B cell (primary cell): ENCODE measurements around the gene EML3. TPM values are rescaled to one million over a fixed set of nuclear protein-coding genes. Genes with fewer than 3 reads are reported as not detected.

Experiments used
- ATAC-seq: fragments of 200-7000 bp; cut with Tn5 transposase; one replicate; pipeline ENCODE4 v1.10.0; 2021; ENCODE audit warnings: low read depth, mild to moderate bottlenecking, moderate number of reproducible peaks, moderate library complexity
- CTCF ChIA-PET: fragments of 350-600 bp; sonication (Branson Sonifier 250); formaldehyde crosslinking; loops from one replicate; lab custom pipeline; 2021; ENCODE audit warnings: antibody characterized with exemption, inconsistent platforms; lab: Charles Lee
- POLR2A ChIA-PET: fragments of 350-600 bp; sonication (Branson Sonifier 250); formaldehyde crosslinking; loops from one replicate; lab custom pipeline; 2021; ENCODE audit warnings: antibody characterized with exemption; lab: Charles Lee
- DNase-seq: peaks from one replicate; pipeline ENCODE4 v3.0.0; 2013
- H2AFZ ChIP-seq: 2 replicates; pipeline ENCODE4 v1.6.1; 2012; ENCODE audit warnings: mild to moderate bottlenecking, low read depth, low read length; ENCODE audit not compliant: insufficient read depth, poor library complexity, severe bottlenecking
- H3K27ac ChIP-seq, 2 donors: 1 replicate in 1 of 2; 2 replicates in 1 of 2; pipeline ENCODE4 v1.5.1; 2012 to 2013; ENCODE audit warnings: low read length in 2 of 2, mild to moderate bottlenecking in 2 of 2, moderate library complexity in 1 of 2
- H3K27me3 ChIP-seq, 4 experiments: fragments of 200-600 bp in 1 of 4; sonication (generic) in 1 of 4; replicated peaks in 1 of 4; 1 replicate in 2 of 4; 2 replicates in 2 of 4; pipeline versions ENCODE4 v1.6.1 to v1.7.0; 2013 to 2016; ENCODE audit warnings: low read length in 3 of 4, mild to moderate bottlenecking in 2 of 4, mixed read lengths in 1 of 4, moderate library complexity in 1 of 4; ENCODE audit not compliant: insufficient read depth in 4 of 4, control insufficient read depth in 3 of 4; ENCODE audit errors: control extremely low read depth in 1 of 4
- H3K36me3 ChIP-seq, 2 experiments: replicated peaks in 1 of 2; 1 replicate in 1 of 2; 2 replicates in 1 of 2; pipeline versions ENCODE4 v1.6.1 to v1.7.1; 2013; ENCODE audit warnings: low read length in 1 of 2; ENCODE audit not compliant: insufficient read depth in 2 of 2, control insufficient read depth in 1 of 2; ENCODE audit errors: control extremely low read depth in 1 of 2, extremely low read depth in 1 of 2
- H3K4me1 ChIP-seq, 2 donors: fragments of 200-600 bp in 1 of 2; sonication (generic) in 1 of 2; 1 replicate in 1 of 2; 2 replicates in 1 of 2; pipeline versions ENCODE4 v1.5.1 to v1.6.1; 2013 to 2017; ENCODE audit warnings: low read length in 2 of 2; ENCODE audit not compliant: control insufficient read depth in 2 of 2, insufficient read depth in 2 of 2
- H3K4me2 ChIP-seq: replicated peaks from 2 replicates; pipeline ENCODE3; 2012; ENCODE audit warnings: mild to moderate bottlenecking, low read depth, low read length; ENCODE audit not compliant: poor library complexity, severe bottlenecking
- H3K4me3 ChIP-seq, 5 experiments: fragments of 200-600 bp in 1 of 5; sonication (generic) in 1 of 5; 1 replicate in 3 of 5; 2 replicates in 2 of 5; pipeline versions ENCODE4 v1.5.1 to v1.7.0; 2011 to 2016; ENCODE audit warnings: low read length in 4 of 5, mild to moderate bottlenecking in 4 of 5, low read depth in 2 of 5, control low read depth in 1 of 5, moderate library complexity in 1 of 5; ENCODE audit not compliant: insufficient read depth in 1 of 5; ENCODE audit errors: control extremely low read depth in 1 of 5, extremely low read depth in 1 of 5
- H3K79me2 ChIP-seq: fragments of 200-600 bp; sonication (generic); one replicate; pipeline ENCODE4 v1.6.0; 2016; ENCODE audit warnings: low read length; ENCODE audit not compliant: control insufficient read depth, insufficient read depth
- H3K9ac ChIP-seq: fragments of 200-600 bp; sonication (generic); 2 replicates; pipeline ENCODE4 v1.6.1; 2017; ENCODE audit warnings: mild to moderate bottlenecking, low read length, moderate library complexity
- H3K9me3 ChIP-seq, 3 donors: one replicate each; pipeline versions ENCODE4 v1.6.1 to v1.7.1; 2013; ENCODE audit warnings: low read length in 2 of 3; ENCODE audit not compliant: control insufficient read depth in 2 of 3, insufficient read depth in 1 of 3; ENCODE audit errors: control extremely low read depth in 1 of 3
- H4K20me1 ChIP-seq: 2 replicates; pipeline ENCODE4 v1.6.0; 2012; ENCODE audit warnings: mild to moderate bottlenecking, low read length; ENCODE audit not compliant: insufficient read depth, control insufficient read depth, poor library complexity, severe bottlenecking
- H3K27ac Mint-ChIP-seq: one replicate; pipeline ENCODE4 v1.8.0; 2021; ENCODE audit warnings: mixed read lengths
- H3K27me3 Mint-ChIP-seq: one replicate; pipeline ENCODE4 v1.8.0; 2021; ENCODE audit warnings: mixed read lengths
- H3K4me1 Mint-ChIP-seq: one replicate; pipeline ENCODE4 v1.8.0; 2021; ENCODE audit warnings: mixed read lengths
- H3K4me3 Mint-ChIP-seq: one replicate; pipeline ENCODE4 v1.8.0; 2021; ENCODE audit warnings: mixed read lengths
- H3K9me3 Mint-ChIP-seq: one replicate; pipeline ENCODE4 v1.8.0; 2022; ENCODE audit warnings: mixed read lengths; ENCODE audit not compliant: insufficient read depth
- CTCF ChIP-seq: fragments of 200-600 bp; IDR thresholded peaks from one replicate; pipeline ENCODE4 v1.8.0; 2022; ENCODE audit warnings: antibody characterized with exemption, mild to moderate bottlenecking
- EZH2 ChIP-seq: IDR thresholded peaks from 2 replicates; pipeline ENCODE4 v1.6.1; 2012; ENCODE audit warnings: borderline replicate concordance, low read depth, mild to moderate bottlenecking, moderate library complexity, low read length; ENCODE audit not compliant: insufficient read depth, poor library complexity, severe bottlenecking
- WGBS: methylation state at CpG from one replicate; pipeline ENCODE4 v1.1.5; 2013; ENCODE audit warnings: missing lambda C conversion rate; ENCODE audit not compliant: insufficient coverage; 5-methylcytosine and 5-hydroxymethylcytosine counted together
- intact Hi-C: fragments of 100-400 bp; cut with micrococcal nuclease; formaldehyde crosslinking; loops from one replicate; pipeline ENCODE4 v1.10.0; 2022
- polyA plus RNA-seq: library from polyadenylated mRNA; depleted of rRNA; stranded (reverse); fragments of >200 nt; gene quantifications from 2 replicates; pipeline ENCODE4 v1.2.3, GENCODE V29; 2012
- total RNA-seq, 2 donors: library from RNA; stranded (reverse); fragments of 120-200 nt in 1 of 2; gene quantifications; 1 replicate in 1 of 2; 2 replicates in 1 of 2; pipeline versions ENCODE4 v1.2.3 to v1.2.4, GENCODE V29; 2013 to 2022

EML3 gene
- total and polyA plus RNA-seq, 2 donors (not counting 1 experiment from before 2014, with no cell fraction given) = 127 to 128 TPM

- Histone ChIP-seq H3K4me3 (no peak overlapping the region), H4K20me1 (peaks cover 7% of the 10 kb centered on the region), H3K4me1 (peaks cover 18 to 41% of the 10 kb centered on the region in 2 donors), H3K36me3 (peaks cover 0 to 43% of the 10 kb centered on the region in 2 experiments), H3K9ac (no peak overlapping the region), H3K79me2 (peaks cover 60% of the 10 kb centered on the region), H2AFZ (no peak overlapping the region), H3K27me3 (no peaks in the 10 kb centered on the region), H3K9me3 (peaks cover 0 to 3% (median 0%) of the 10 kb centered on the region in 3 donors), H3K4me2 (no peak overlapping the region), H3K27ac (no peak overlapping the region)
- ATAC-seq (no peak), DNase-seq (no peak)
- CTCF ChIA-PET = interaction anchor here (0.8 to 2.5 kb wide), 3 partner anchors 12 to 179 kb away, joined by 3 to 13 read pairs (median 5); partner anchors contain the start of genes LBHD1, TUT1 and UQCC3
- Mint-ChIP-seq H3K4me3 (peak overlapping the region; percentile 97), H3K4me1 (peaks cover 44% of the 10 kb centered on the region), H3K27ac (peak overlapping the region; percentile 82), H3K27me3 (no peaks in the 10 kb centered on the region), H3K9me3 (no peaks in the 10 kb centered on the region)
- TF ChIP-seq EZH2 (no peak), CTCF (no peak)
- intact Hi-C loops = no loop called here
- POLR2A ChIA-PET = interaction anchor here (0.8 to 1.2 kb wide), 4 partner anchors 11 to 106 kb away, joined by 3 to 9 read pairs (median 4); partner anchors contain the start of gene TUT1
- 78% methylated on average over 3 of the region's 8 CpGs for WGBS
Measured at GRCh38 chr11:62603776-62604299, 8.7 kb downstream of the EML3 start.

GRCh38 chr11:62603072-62603408 is 9.5 kb downstream of the EML3 start:
- Histone ChIP-seq H4K20me1 (peaks cover 7% of the 10 kb centered on the region), H3K36me3 (peaks cover 0 to 39% of the 10 kb centered on the region in 2 experiments), H3K4me3 (peak overlapping the region in 1 of 5 experiments; percentile 88), H2AFZ (no peak overlapping the region), H3K4me1 (peaks cover 24 to 48% of the 10 kb centered on the region in 2 donors), H3K9me3 (peaks cover 0 to 3% (median 0%) of the 10 kb centered on the region in 3 donors), H3K27me3 (no peaks in the 10 kb centered on the region), H3K79me2 (peaks cover 52% of the 10 kb centered on the region), H3K9ac (no peak overlapping the region), H3K4me2 (peak overlapping the region; percentile 94), H3K27ac (no peak overlapping the region)
- peak overlapping the region; percentile 97 for H3K4me3 Mint-ChIP-seq
- DNase-seq = no peak
- H3K27me3 Mint-ChIP-seq = no peaks in the 10 kb centered on the region
- peaks cover 51% of the 10 kb centered on the region for H3K4me1 Mint-ChIP-seq
- TF ChIP-seq CTCF (no peak), EZH2 (no peak)
- intact Hi-C loops = no loop called here
- peak overlapping the region; percentile 82 for H3K27ac Mint-ChIP-seq
- over 99% methylated on average over 12 of the region's 13 CpGs for WGBS
- ATAC-seq = no peak
- ChIA-PET POLR2A (interaction anchor here (0.5 to 3.1 kb wide), 5 partner anchors 11 to 238 kb away, joined by 3 to 18 read pairs (median 4); partner anchors contain the start of gene TUT1), CTCF (interaction anchor here (0.6 to 2.5 kb wide), 3 partner anchors 11 to 90 kb away, joined by 3 to 13 read pairs (median 3); partner anchors contain the start of genes LBHD1, TUT1 and UQCC3)
- H3K9me3 Mint-ChIP-seq = no peaks in the 10 kb centered on the region
